ENCODE results near the gene HCK.

HCK gene

GRCh38 chr20:32057656-32058184, 5.7 kb downstream of the HCK start:
- no peak for DNase-seq (ENCODE audit: low read depth, low spot score)

- no peak for DNase-seq (ENCODE audit: low read depth, low spot score)
These were observed 7.1 kb downstream of the HCK start for GRCh38 chr20:32059189-32059588.

- no peak for DNase-seq (ENCODE audit: low read depth, low spot score)
These were observed 10.7 kb downstream of the HCK start for GRCh38 chr20:32062776-32063170.

- no peak for DNase-seq (ENCODE audit: low read depth, low spot score)
These were observed 11.7 kb downstream of the HCK start for GRCh38 chr20:32063695-32064094.

GRCh38 chr20:32064667-32065066, 12.6 kb downstream of the HCK start:
- DNase-seq (ENCODE audit: low read depth, low spot score) = no peak

- DNase-seq (ENCODE audit: low read depth, low spot score) = no peak
These were observed 15.3 kb downstream of the HCK start for GRCh38 chr20:32067234-32067821.

- DNase-seq (ENCODE audit: low read depth, low spot score) = no peak
These were observed 16.1 kb downstream of the HCK start for GRCh38 chr20:32068174-32068573.

- DNase-seq (ENCODE audit: low read depth, low spot score) = no peak
These were observed 17.7 kb downstream of the HCK start for GRCh38 chr20:32069711-32070110.

GRCh38 chr20:32070282-32070681, 18.2 kb downstream of the HCK start:
- no peak for DNase-seq (ENCODE audit: low read depth, low spot score)

GRCh38 chr20:32070690-32071213, 18.7 kb downstream of the HCK start:
- no peak for DNase-seq (ENCODE audit: low read depth, low spot score)

- no peak for DNase-seq (ENCODE audit: low read depth, low spot score)
These were observed 19.5 kb downstream of the HCK start for GRCh38 chr20:32071395-32072167.

GRCh38 chr20:32072168-32072750, 20.2 kb downstream of the HCK start:
- DNase-seq (ENCODE audit: low read depth, low spot score) = no peak

GRCh38 chr20:32075534-32075933, 23.5 kb downstream of the HCK start:
- no peak for DNase-seq (ENCODE audit: low read depth, low spot score)

- no peak for DNase-seq (ENCODE audit: low read depth, low spot score)
These were observed 25.1 kb downstream of the HCK start for GRCh38 chr20:32077190-32077589.

GRCh38 chr20:32078322-32078721, 26.3 kb downstream of the HCK start:
- DNase-seq (ENCODE audit: low read depth, low spot score) = no peak

GRCh38 chr20:32078791-32079190, 26.7 kb downstream of the HCK start:
- no peak for DNase-seq (ENCODE audit: low read depth, low spot score)

GRCh38 chr20:32079655-32080109, 27.6 kb downstream of the HCK start:
- DNase-seq (ENCODE audit: low read depth, low spot score) = no peak

GRCh38 chr20:32080783-32081182, 28.7 kb downstream of the HCK start:
- no peak for DNase-seq (ENCODE audit: low read depth, low spot score)

- DNase-seq (ENCODE audit: low read depth, low spot score) = no peak
These were observed 31.4 kb downstream of the HCK start for GRCh38 chr20:32083469-32083868.

GRCh38 chr20:32087070-32087469, 35.0 kb downstream of the HCK start:
- DNase-seq (ENCODE audit: low read depth, low spot score) = no peak

GRCh38 chr20:32088759-32089158, 36.7 kb downstream of the HCK start:
- no peak for DNase-seq (ENCODE audit: low read depth, low spot score)

GRCh38 chr20:32089637-32090362, 37.8 kb downstream of the HCK start:
- DNase-seq (ENCODE audit: low read depth, low spot score) = peak; percentile 78
